Posterior vena cava (tissue), 2 donors: ENCODE data around the gene NLRP6. TPM values are rescaled to one million over a fixed set of nuclear protein-coding genes. Genes with fewer than 3 reads are reported as not detected.
A peak's percentile ranks its signal among the peaks of the same experiment; 100 is the strongest.
"Not testable (repeated sequence)": the region's sequence is repeated elsewhere in the genome, so short reads cannot be mapped to it uniquely, and the experiment has no call there.

Experiments used
- DNase-seq: peaks from one replicate; pipeline ENCODE4 v3.0.0-alpha.2; 2020; ENCODE audit warnings: low spot score
- intact Hi-C, 2 donors: fragments of 100-400 bp; cut with DNase I; formaldehyde crosslinking; loops; one replicate each; pipeline versions ENCODE4 v1.14.1 to v1.14.2; 2022 to 2023
- total RNA-seq, 2 donors: library from RNA; stranded (reverse); fragmentation: NEBNext Ultra II Directional; extraction: Animal tissue kit (Norgen Biotek cat#: 25700); gene quantifications; one replicate each; pipeline ENCODE4 v1.2.1, GENCODE V29; 2021
- donor health status: DM: yes; HTN: yes; CAD: no.
- donor health status: DM: yes; HTN: yes; CAD: no.

NLRP6 gene
- total RNA-seq, 2 donors from 2014 or later = 0.38 to 0.42 TPM

DNA sequence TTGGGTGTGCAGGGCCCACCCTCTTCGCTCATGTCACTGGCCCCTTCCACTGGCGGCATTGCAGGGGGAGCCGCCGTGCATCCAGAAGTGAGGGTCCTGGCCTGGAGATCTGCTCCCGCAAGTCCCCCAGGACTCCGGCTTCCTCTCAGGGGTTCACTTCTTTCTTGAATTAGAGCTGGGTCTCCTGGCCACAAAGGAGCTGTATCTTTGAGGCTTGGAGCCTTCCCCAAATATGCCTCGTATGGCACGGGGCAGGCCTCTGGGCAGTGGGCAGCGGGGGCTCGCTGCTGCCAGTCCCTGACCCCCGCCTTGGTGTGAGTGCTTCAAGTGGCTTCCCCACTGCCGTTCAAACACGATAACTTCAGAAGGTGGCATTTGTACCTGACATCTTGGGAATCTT is 49.8 kb downstream of the NLRP6 start:
- intact Hi-C loops = no loop called here
- DNase-seq = peak; percentile 62

DNA sequence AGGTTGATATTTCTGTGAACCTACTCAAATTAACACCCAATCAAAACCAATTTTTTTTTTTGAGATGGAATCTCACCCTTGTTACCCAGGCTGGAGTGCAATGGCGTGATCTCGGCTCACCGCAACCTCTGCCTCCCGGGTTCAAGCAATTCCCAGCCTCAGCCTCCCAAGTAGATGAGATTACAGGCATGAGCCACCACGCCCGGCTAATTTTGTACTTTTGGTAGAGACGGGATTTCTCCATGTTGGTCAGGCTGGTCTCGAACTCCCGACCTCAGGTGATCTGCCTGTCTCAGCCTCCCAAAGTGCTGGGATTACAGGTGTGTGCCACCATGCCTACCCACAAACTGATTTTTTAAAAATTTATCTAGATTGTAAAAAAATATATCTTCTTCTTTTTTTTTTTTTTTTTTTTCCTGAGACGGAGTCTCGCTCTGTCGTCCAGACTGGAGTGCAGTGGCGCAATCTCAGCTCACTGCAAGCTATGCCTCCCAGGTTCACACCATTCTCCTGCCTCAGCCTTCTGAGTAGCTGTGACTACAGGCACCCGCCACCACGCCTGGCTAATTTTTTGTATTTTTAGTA is 50.4 kb downstream of the NLRP6 start:
- DNase-seq, intact Hi-C loops: not testable (repeated sequence)

GRCh38 chr11:329886-330253 is 51.7 kb downstream of the NLRP6 start:
- intact Hi-C loops = no loop called here
- DNase-seq = peak; percentile 28

DNA sequence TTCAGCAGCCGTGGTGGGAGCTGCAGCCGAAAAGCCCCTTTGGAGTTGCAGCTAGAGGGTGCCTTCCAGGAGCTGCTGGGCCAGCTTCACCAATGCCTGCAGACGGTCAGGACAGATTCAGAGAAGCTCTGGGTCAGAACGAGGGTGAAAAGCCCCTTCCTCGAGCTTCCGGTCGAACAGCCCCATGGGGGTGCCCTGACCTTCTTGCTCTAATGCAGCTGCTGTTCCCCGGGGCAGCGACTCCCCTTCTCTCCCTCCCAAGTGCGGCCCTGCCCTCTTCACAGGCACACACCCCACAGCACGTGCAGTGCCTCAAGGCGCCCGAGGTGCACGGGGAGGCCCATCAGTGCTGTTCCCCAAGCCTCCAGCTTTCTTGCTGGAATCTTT is 52.1 kb downstream of the NLRP6 start:
- peak; percentile 47 for DNase-seq

DNA sequence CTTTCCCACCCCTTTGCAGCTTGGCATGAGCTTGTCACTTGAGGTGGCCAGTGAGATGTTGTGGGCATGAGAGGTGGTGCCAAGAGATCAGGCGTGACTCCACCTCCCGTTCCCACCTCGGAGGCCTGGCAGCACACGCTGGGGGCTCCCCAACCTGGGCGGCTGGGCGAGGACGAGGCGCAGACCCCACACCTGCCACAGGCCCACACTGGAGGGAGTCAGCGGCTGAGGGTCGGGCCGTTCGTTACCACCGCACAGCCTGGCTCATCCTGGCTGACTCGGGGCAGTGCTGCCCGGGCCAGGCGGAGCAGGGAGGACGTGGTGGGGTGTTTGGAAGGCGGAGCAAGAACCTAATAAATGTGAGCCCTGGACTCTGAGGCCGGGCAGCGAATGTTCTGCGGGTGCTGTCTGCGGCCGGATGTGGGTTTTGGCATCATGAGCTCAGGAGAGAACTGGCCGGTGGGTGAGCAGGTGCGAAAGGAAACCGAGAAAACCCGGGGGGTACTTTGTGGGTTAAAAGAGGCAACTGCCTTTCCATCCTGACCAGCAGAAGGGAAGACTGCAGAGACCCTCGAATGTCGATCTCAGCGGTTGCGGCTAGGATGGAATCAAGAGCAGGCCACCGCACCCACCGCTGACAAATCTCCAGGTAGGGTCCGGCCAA is 52.6 kb downstream of the NLRP6 start:
- DNase-seq = peak; percentile 77
- intact Hi-C loops = no loop called here

More for the DNA sequence above, 52.1 kb downstream of the NLRP6 start:
- intact Hi-C loops = no loop called here

GRCh38 chr11:331358-332060 is 53.3 kb downstream of the NLRP6 start:
- intact Hi-C loops = no loop called here
- DNase-seq = peak; percentile 66

DNA sequence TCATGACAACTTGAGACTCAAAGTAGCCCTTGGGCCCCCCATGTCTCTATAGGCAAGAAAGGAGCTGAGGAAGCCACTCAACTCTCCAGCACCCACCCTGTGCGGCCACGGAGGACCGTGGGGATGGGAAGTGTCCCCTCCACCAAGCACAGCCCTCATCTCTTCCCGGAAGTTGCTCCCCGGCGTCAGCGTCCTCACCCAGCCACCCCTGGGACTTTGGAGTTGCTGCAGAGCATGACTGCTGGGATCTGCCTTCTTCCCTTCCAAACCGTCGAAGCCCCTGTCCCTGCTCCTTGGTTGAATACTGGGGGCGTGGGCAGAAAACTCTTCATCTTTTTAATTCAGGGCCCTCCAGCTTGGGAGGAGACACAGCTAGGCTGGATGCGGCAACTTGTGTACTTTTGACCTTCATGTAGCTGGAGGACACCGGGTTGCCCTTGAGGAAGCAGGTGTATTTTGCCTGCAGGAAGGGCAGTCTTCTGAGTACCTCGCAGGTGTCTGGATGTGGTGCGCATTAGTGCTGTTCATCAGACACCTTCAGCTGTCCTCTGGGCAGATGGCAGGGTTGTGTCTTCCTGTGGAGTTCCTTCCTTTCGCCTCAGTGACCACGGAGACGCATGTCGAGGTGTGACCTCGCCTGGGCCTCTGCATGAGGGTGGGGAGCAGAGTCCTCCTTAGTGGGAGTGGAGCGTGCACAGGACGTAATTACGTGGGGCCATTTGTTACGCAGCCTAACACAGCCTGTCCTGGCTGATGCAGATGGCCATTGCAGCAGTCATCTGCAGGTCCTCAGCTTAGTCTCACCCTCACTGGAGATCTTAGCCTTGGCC is 54.7 kb downstream of the NLRP6 start:
- intact Hi-C loops = no loop called here
- DNase-seq = peak; percentile 57

DNA sequence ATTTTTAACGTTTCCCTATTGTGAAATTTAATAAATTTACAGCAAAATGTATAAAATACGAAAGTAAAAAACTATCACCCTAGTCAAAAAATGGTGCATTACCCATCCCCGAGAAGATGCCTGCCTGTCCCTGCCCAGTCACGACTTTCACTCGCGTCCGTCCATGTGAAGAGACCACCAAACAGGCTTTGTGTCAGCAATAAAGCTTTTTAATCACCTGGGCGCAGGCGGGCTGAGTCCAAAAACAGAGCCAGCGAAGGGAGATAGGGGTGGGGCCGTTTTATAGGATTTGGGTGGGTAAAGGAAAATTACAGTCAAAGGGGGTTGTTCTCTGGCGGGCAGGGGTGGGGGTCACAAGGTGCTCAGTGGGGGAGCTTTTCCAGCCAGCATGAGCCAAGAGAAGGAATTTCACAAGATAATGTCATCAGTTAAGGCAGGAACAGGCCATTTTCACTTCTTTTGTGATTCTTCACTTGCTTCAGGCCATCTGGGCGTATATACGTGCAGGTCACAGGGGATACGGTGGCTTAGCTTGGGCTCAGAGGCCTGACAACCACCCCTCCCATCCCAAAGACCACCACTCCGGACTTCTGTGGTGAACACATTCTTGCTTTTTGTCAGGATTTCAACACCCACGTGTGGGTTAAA is 55.5 kb downstream of the NLRP6 start:
- intact Hi-C loops = not testable (repeated sequence)
- DNase-seq = peak; percentile 30

- DNase-seq = peak; percentile 74
- intact Hi-C loops = no loop called here
These were observed 56.2 kb downstream of the NLRP6 start for GRCh38 chr11:334264-334994.

Other genes starting within 250 kb of the NLRP6 start
- gene SCGB1C1, start 85.3 kb upstream of the NLRP6 start, total RNA-seq = not detected
- gene BET1L, start 71.0 kb upstream of the NLRP6 start, total RNA-seq = 10 to 100 TPM; 37.5 to 39.1 TPM
- gene RIC8A, start 70.7 kb upstream of the NLRP6 start, total RNA-seq = 10 to 100 TPM; 73.8 to 87.5 TPM
- gene SIRT3, start 42.1 kb upstream of the NLRP6 start, total RNA-seq = 10 to 100 TPM in 1 of 2 donors, 1 to 10 TPM in 1; 9.1 to 13.3 TPM
- 10 to 100 TPM; 83.2 to 89.6 TPM for gene PSMD13, start 41.4 kb upstream of the NLRP6 start, total RNA-seq
- 10 to 100 TPM; 18.8 to 20.7 TPM for gene PGGHG, start 10.7 kb downstream of the NLRP6 start, total RNA-seq
- not detected for gene IFITM5, start 21.1 kb downstream of the NLRP6 start, total RNA-seq
- 100 to 1,000 TPM; 647 to 724 TPM for gene IFITM2, start 29.4 kb downstream of the NLRP6 start, total RNA-seq
- 100 to 1,000 TPM; 205 to 275 TPM for gene IFITM1, start 35.6 kb downstream of the NLRP6 start, total RNA-seq
- 1,000 to 10,000 TPM; 1,080 to 1,276 TPM for gene IFITM3, start 42.5 kb downstream of the NLRP6 start, total RNA-seq
- 1 to 10 TPM in 1 of 2 donors, under 1 TPM in 1; 0.52 to 1.8 TPM for gene B4GALNT4, start 91.1 kb downstream of the NLRP6 start, total RNA-seq
- under 1 TPM in 1 of 2 donors, not detected in 1; 0.10 TPM for gene PKP3, start 115.8 kb downstream of the NLRP6 start, total RNA-seq
- 10 to 100 TPM; 30.7 to 45.2 TPM for gene SIGIRR, start 136.6 kb downstream of the NLRP6 start, total RNA-seq
- gene ANO9, start 163.6 kb downstream of the NLRP6 start, total RNA-seq = under 1 TPM; 0.57 to 0.93 TPM
- 10 to 100 TPM; 16.3 to 16.7 TPM for gene PTDSS2, start 171.9 kb downstream of the NLRP6 start, total RNA-seq
- gene RNH1, start 228.8 kb downstream of the NLRP6 start, total RNA-seq = 100 to 1,000 TPM; 197 to 209 TPM